GM18870 (cell line): ENCODE data around the gene MRPL38.

Source experiments
- ATAC-seq: cut with Tn5 transposase; IDR thresholded peaks from one replicate; pipeline ENCODE4 v1.9.1; 2021; ENCODE audit warnings: moderate library complexity; ENCODE audit not compliant: unreplicated experiment

Gene MRPL38

GRCh38 chr17:75920045-75920560 lies 15.4 kb upstream of the MRPL38 start:
- ATAC-seq = no peak

GRCh38 chr17:75919611-75920010 lies 14.9 kb upstream of the MRPL38 start:
- ATAC-seq = no peak

- ATAC-seq = no peak
These were observed 13.3 kb upstream of the MRPL38 start for GRCh38 chr17:75917917-75918445.

- no peak for ATAC-seq
These were observed 12.6 kb upstream of the MRPL38 start for GRCh38 chr17:75917141-75917916.

GRCh38 chr17:75915268-75915667 lies 10.6 kb upstream of the MRPL38 start:
- ATAC-seq = no peak

GRCh38 chr17:75914643-75915267 lies 10.1 kb upstream of the MRPL38 start:
- ATAC-seq = no peak

- no peak for ATAC-seq
These were observed 9.0 kb upstream of the MRPL38 start for GRCh38 chr17:75913537-75914210.

- ATAC-seq = no peak
These were observed 6.0 kb upstream of the MRPL38 start for GRCh38 chr17:75910699-75911098.

- ATAC-seq = no peak
These were observed 5.2 kb upstream of the MRPL38 start for GRCh38 chr17:75909812-75910274.

GRCh38 chr17:75909051-75909811 lies 4.5 kb upstream of the MRPL38 start:
- no peak for ATAC-seq

GRCh38 chr17:75908201-75908600 lies 3.5 kb upstream of the MRPL38 start:
- no peak for ATAC-seq

- ATAC-seq = no peak
These were observed 1.6 kb upstream of the MRPL38 start for GRCh38 chr17:75906143-75906884.

- ATAC-seq = no peak
These were observed 2.3 kb downstream of the MRPL38 start for GRCh38 chr17:75902406-75902805.

- no peak for ATAC-seq
These were observed 3.0 kb downstream of the MRPL38 start for GRCh38 chr17:75901727-75902126.

- no peak for ATAC-seq
These were observed 3.8 kb downstream of the MRPL38 start for GRCh38 chr17:75900691-75901533.

- ATAC-seq = no peak
These were observed 4.8 kb downstream of the MRPL38 start for GRCh38 chr17:75899767-75900468.

GRCh38 chr17:75899353-75899752 lies 5.3 kb downstream of the MRPL38 start:
- no peak for ATAC-seq

- ATAC-seq = no peak
These were observed 5.9 kb downstream of the MRPL38 start for GRCh38 chr17:75898791-75899190.
